Brain microvascular endothelial cell (primary cell): ENCODE results near the gene XKR7.
A peak's percentile ranks its signal among the peaks of the same experiment; 100 is the strongest.

Experiments
- DNase-seq: peaks from one replicate; pipeline ENCODE4 v3.0.0-alpha.2; 2020
- H3K27ac ChIP-seq: fragments of 250-450 bp; sonication (Bioruptor Pico); 2 replicates; pipeline ENCODE4 v1.5.1; 2020; ENCODE audit warnings: mild to moderate bottlenecking, moderate library complexity
- H3K27me3 ChIP-seq: fragments of 250-450 bp; sonication (Bioruptor Pico); replicated peaks from 2 replicates; pipeline ENCODE4 v1.5.1; 2020; ENCODE audit warnings: mild to moderate bottlenecking
- H3K36me3 ChIP-seq: fragments of 250-450 bp; sonication (Bioruptor Pico); replicated peaks from 2 replicates; pipeline ENCODE4 v1.5.1; 2020; ENCODE audit warnings: mild to moderate bottlenecking
- H3K4me3 ChIP-seq: 2 replicates; pipeline ENCODE4 v1.5.1; 2011; ENCODE audit warnings: low read depth, mild to moderate bottlenecking, control low read depth, low read length, moderate library complexity
- in situ Hi-C: cut with HindIII; loops from 2 replicates; pipeline ENCODE4 v1.10.0; 2017; ENCODE audit warnings: low sequenced_read_pairs, low pct_ligation_motif_present
- TF ChIP-seq, protein P1 (sequence below): IDR thresholded peaks from 2 replicates; pipeline ENCODE4 v1.5.1; 2011; ENCODE audit warnings: low read depth, mild to moderate bottlenecking, moderate library complexity, low read length, control low read depth, inconsistent platforms; ENCODE audit errors: missing control alignments

Gene XKR7

DNA sequence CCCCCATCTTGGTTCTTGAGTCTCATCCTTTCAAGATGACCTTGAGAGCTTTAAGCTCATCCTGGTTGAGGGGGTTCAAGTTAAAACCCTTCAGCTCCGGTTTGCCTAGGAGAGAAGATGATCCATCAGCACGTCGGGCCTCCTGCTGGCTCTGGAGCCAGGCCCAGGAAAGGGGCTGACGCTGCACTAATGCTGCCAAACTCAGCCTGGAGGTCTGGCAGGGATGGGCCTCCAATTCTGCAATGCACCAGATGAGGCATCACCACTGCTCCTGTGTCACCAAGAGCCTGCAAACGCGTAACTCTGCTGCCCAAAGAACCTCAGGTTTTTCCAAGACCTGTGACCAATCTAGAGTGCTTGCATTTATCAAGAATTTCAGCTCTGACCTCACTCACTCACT, 22.2 kb upstream of the XKR7 start:
- peaks cover 35% of the 10 kb centered on the region for H3K36me3 ChIP-seq
- no peak overlapping the region for H3K27ac ChIP-seq
- TF ChIP-seq, protein P1, sequence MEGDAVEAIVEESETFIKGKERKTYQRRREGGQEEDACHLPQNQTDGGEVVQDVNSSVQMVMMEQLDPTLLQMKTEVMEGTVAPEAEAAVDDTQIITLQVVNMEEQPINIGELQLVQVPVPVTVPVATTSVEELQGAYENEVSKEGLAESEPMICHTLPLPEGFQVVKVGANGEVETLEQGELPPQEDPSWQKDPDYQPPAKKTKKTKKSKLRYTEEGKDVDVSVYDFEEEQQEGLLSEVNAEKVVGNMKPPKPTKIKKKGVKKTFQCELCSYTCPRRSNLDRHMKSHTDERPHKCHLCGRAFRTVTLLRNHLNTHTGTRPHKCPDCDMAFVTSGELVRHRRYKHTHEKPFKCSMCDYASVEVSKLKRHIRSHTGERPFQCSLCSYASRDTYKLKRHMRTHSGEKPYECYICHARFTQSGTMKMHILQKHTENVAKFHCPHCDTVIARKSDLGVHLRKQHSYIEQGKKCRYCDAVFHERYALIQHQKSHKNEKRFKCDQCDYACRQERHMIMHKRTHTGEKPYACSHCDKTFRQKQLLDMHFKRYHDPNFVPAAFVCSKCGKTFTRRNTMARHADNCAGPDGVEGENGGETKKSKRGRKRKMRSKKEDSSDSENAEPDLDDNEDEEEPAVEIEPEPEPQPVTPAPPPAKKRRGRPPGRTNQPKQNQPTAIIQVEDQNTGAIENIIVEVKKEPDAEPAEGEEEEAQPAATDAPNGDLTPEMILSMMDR = no peak

DNA sequence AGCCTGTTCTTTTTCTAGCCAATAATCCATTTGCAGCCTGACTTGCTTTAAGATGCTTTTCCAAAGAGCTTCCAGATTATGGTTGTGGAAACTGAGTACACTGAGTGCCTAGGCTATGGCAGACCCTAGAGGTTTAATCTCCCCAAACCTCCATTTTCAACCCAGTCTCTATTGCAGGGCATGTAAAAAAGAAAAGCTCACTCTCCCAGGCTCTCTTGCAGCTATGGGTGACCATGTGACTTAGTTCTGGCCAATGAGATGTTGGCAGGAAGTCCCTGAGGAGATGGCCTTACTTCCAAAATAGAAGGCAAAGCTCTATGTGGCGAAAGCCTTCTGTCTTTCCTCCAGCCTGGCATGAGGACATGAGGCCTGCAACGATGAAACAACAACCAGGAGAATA, 19.9 kb upstream of the XKR7 start:
- no peak overlapping the region for H3K4me3 ChIP-seq
- in situ Hi-C loops = no loop called here
- no peak for DNase-seq
- TF ChIP-seq, protein P1 = no peak
- no peaks in the 10 kb centered on the region for H3K27me3 ChIP-seq
- no peak overlapping the region for H3K27ac ChIP-seq
- peaks cover 35% of the 10 kb centered on the region for H3K36me3 ChIP-seq

More for the DNA sequence above, 22.2 kb upstream of the XKR7 start:
- no peak for DNase-seq
- in situ Hi-C loops = no loop called here
- H3K27me3 ChIP-seq = no peaks in the 10 kb centered on the region
- H3K4me3 ChIP-seq = no peak overlapping the region

DNA sequence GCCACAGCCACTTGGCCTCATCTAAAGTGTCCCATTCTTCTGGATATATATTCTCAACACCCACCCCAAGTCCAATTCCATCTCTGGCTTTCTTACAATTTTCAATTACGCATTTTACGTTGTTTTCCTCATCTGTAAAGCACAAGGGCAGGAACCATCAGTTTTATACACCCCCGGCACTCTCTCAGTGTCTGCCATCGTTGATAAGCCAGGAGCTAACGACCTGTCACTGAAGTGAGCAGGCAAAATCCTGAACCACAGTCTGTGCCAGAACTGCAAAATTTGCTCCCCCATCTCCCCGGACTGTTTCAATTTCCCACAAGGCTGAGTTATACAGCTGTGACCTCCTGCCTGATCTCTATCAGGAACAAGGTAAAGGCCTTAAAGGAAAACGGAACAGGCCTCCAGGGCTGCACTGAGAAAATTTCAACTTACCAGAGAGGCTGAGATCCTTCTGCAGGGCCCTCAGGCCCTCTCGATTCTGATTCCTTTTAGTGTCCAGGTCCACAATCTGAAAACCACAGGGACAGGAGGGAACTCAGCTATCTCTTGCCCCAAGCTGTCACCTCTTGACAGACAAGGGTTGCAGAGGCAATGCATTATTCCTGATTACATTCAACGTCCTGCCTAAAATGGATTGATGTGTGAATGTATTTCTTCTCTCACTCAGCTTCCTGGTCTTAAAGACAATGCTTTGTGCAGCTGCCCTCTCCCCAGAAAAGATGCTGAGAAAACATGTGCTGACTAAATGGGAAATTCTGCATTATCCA, 17.9 kb upstream of the XKR7 start:
- H3K27me3 ChIP-seq = no peaks in the 10 kb centered on the region
- no peak for DNase-seq
- TF ChIP-seq, protein P1 = no peak
- peaks cover 35% of the 10 kb centered on the region for H3K36me3 ChIP-seq
- in situ Hi-C loops = no loop called here
- H3K27ac ChIP-seq = no peak overlapping the region
- no peak overlapping the region for H3K4me3 ChIP-seq

DNA sequence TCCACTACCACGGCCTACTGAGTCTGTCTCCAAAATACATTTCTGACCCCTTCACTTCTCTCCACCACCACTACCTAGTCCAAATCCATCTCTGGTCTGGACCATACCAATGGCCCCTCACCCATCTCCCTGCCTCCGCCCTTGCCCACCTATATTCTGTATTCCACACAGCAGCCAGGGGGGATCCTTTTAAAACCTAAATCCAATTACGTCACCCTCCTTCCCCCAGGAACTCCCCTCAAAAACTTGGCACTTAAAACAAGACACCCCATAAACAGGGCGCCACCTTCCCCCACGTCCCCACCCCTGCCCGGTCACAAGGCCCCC, 16.8 kb upstream of the XKR7 start:
- Histone ChIP-seq H3K36me3 (peaks cover 25% of the 10 kb centered on the region), H3K27me3 (no peaks in the 10 kb centered on the region), H3K27ac (peak overlapping the region; percentile 54), H3K4me3 (peak overlapping the region; percentile 86)
- TF ChIP-seq, protein P1 = no peak
- in situ Hi-C loops = no loop called here
- no peak for DNase-seq

DNA sequence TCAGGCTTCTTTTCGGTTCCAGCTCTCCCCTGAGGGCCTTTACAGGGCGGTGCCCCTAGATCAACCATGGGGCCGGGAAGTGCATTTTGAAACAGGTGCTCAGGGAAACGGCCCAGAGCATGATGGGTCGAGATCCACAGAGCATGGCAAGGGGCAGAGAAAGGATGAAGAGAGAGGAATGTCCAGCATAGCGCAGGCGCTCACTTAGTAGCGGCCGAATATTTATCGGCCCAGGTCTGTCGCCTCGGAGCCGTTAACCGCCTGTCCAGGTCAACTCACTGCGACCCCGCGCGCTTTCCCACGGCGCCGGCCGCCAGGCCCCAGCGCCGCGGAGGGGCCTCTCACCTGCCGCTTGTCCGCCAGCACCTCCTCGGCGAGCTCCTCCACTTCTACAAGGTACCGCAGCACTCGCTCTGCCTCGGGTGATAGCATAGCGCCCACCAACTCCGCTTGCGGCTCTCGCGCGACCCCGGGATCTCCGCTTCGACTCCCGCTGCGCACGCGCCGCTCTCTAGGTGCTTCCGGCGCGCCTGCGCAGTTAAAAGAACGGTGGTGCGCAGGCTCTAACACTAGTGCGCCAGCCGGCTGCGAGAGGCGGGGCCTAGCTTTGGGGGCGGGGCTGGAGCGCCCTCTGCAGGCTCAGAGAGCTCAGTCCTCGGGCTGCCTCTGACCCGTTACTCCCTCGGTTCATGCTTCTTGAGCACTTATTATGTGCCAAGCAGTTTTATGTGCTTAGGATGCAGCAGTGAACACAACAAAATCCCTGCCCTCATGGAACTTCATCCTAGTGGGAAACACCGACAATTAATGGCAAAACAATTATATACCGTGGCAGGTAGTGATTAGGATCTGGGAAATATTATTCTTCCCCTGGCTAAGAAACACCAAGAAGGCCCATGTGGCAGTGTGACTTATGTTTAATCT, 16.2 kb upstream of the XKR7 start, which contains the start of gene PDRG1:
TSS of gene PDRG1 (minus strand) at position 517 of the 924 bp plus-strand sequence. CDS start at position 432, 85 bp downstream.
- Histone ChIP-seq H3K27ac (peak within 1 kb of the TSS; percentile 54), H3K4me3 (peak within 1 kb of the TSS; percentile 86), H3K27me3 (peaks cover 4% of the 10 kb centered on the region), H3K36me3 (peaks cover 24% of the 10 kb centered on the region)
- DNase-seq = peak; percentile 92
- in situ Hi-C loops = no loop called here
- TF ChIP-seq, protein P1 = peak; percentile 98
